Subcutaneous adipose tissue (tissue), 4 donors: Measurements from ENCODE around the gene DVL2. TPM values are rescaled to one million over a fixed set of nuclear protein-coding genes. Genes with fewer than 3 reads are reported as not detected.

Source experiments
- CTCF ChIP-seq: fragments of 450-650 bp; IDR thresholded peaks from one replicate; pipeline ENCODE4 v1.5.1; 2016; ENCODE audit warnings: low read depth, mild to moderate bottlenecking, control low read depth, antibody characterized with exemption, moderate library complexity
- total RNA-seq, 4 donors: library from RNA; depleted of rRNA; stranded (reverse); fragments of >200 nt; gene quantifications; one replicate each; pipeline ENCODE4 v1.1.0, GENCODE V29; 2016

The DVL2 gene
- total RNA-seq, 4 donors from 2014 or later: 23.5 to 36.5 (median 27.1) TPM

DNA sequence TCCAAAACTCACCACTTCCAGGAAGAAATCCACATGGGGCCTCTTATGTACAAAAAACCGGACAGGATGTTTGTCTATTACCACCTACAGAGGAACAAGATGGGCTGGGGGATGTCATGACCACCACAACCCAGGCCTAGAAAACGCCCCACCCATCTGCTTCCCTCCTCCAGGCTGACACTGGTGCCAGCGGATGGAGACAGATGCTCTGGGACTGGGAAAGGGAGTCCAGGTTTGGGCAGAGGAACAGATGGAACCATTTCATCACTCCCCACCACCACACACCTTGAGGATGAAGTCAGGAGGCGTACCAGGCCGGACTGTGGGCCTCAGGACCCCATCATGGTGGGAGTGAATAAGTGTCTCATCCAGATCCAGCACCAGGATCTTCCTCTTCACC, 12.5 kb upstream of the DVL2 start:
- no peak for TF ChIP-seq CTCF

DNA sequence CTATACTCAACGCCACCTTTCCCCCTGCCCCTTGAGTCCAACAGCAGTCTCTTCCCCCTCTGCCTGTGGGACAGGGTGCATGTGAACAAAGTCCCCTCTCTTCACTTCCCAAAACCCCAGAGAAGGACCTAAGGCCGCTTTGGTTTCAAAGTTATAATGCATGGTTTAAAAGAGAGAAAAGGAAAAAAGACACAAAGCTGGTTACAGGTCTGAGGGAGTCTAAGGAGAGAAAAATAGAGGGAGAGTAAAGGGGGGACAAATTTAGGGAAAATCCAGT, 9.1 kb upstream of the DVL2 start:
- TF ChIP-seq CTCF: no peak

DNA sequence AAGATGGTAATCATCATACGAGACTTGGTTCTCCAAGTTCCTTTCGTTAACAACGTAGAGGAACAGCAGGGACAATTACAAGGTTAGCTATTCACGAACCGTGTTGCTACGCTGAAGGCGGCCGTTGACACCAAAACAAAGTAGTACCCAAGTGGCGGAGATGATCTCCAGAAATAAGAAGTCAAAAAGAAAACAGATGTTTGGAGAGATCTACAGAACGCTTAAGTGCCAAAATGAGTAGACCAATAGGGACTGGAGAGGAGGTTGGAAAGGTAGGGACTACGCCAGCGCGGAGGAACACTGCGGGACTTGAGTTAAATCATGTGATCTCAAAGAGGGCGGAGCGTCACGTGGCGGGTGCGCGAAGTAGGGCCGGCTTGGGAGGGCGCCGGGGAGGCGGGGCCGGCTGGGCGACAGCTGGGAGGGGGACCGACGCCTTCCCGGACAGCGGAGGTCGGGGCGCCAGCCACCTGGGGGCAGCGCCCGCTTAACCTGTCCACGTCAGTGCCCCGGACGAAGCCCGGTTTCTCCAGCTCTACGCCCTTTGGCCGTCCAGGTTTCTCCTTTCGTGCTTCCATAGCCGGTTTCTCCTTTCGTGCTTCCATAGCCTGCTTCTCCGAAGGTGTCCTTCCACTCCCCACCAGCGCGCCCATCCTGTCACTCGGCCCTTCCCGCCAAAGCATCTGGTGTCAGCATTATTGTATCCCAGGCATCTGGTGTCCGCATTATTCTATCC, 8.6 kb upstream of the DVL2 start:
- no peak for TF ChIP-seq CTCF

DNA sequence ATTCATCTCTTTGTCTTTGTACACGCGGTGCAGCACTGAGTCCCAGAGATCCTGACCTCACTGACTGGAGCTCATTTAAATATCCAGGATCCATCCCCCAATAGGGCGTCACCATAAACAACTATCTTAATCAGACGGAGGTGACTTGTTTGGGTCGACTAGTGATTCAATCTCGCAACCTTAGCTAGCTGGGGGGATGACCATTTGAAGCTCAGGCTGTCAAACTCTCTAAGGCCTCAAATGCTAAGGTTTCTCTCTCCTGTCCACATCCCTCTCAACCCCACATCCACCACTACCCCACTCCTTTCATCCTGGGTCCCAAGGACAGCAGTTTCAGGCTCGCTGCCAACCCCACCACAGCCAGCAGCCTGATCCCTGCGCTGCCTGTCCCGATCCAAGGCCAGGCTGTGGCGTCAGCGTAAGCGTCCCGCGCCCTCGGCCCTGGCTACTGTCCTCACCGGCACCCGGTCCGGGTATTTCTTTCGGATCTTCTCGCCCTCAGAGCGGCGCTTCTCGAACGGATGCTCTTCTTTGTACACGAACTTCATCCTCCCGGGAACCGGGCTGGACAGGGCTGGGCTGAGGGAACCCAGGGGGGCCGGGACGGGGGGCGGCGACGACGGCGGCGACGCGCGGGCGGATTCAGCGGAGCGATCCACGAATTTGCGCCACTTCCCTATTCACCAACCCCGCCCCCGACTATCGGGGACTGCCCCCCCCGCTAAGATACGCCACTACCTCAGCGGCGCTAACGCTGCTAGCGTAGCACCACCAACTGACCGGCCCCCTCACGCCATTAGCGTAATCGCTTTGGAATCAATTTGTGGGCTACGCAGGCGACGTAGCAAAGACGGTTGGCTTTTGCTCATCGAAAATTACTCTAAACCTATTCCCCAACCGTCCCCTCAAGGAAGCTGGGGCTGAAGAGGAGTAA, 7.7 kb upstream of the DVL2 start, which contains the start of gene GABARAP:
TSS of gene GABARAP (minus strand) at position 667 of the 934 bp plus-strand sequence. CDS start at position 548, 119 bp downstream.
- no peak for TF ChIP-seq CTCF

DNA sequence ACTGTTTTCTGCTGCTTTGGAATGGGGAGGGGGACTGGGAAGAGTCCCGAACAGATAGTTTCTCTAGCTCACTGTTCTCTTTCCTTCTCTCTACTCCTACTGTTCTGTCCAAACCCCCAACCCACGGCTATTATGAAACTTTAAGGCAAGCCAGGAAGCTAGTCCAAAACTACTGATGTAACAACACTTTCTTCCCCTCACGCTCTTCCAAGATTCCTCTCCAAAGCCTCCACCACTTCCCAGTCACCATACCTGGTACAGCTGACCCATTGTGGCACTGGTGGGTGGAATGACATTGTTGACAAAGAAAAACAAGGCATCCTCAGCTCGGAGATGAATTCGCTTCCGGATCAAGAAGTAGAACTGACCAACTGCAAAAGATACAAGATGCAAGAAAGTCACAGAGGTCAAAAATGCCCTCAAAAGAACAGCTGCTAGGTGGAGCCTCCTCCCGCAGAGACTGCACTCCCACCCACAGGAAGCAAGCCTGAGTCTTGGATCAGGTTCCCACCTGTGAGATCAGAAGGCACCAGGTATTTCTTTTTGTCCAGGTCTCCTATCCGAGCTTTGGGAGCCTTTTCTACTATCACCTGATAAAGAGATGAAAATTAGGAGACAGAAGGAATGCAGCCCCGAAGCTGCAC, 6.9 kb upstream of the DVL2 start:
- TF ChIP-seq CTCF: no peak

- no peak for TF ChIP-seq CTCF
These were observed 6.1 kb upstream of the DVL2 start for GRCh38 chr17:7240375-7240774.
